HepG2 (cell line): ENCODE data around the gene MOGAT3. TPM values are rescaled to one million over a fixed set of nuclear protein-coding genes. Genes with fewer than 3 reads are reported as not detected.

Experiments used
- ARNT2 ChIP-seq: sonication (generic); formaldehyde crosslinking; IDR thresholded peaks from 2 replicates; pipeline ENCODE4 v1.8.0; 2022; ENCODE audit warnings: mild to moderate bottlenecking, low read depth, missing genetic modification reagents, moderate library complexity
- BRF2 ChIP-seq: sonication (generic); formaldehyde crosslinking; IDR thresholded peaks from 2 replicates; pipeline ENCODE4 v1.8.1; 2022; ENCODE audit warnings: mild to moderate bottlenecking, missing genetic modification reagents
- NCOA5 ChIP-seq: sonication (generic); formaldehyde crosslinking; IDR thresholded peaks from 2 replicates; pipeline ENCODE4 v1.4.0; 2020; ENCODE audit warnings: missing genetic modification reagents
- SP140L ChIP-seq: sonication (generic); formaldehyde crosslinking; IDR thresholded peaks from 2 replicates; pipeline ENCODE4 v1.4.0; 2020; ENCODE audit warnings: missing genetic modification reagents, borderline replicate concordance
- SRSF9 ChIP-seq: fragments of 200-400 bp; formaldehyde crosslinking; IDR thresholded peaks from 2 replicates; pipeline ENCODE4 v1.6.1; 2018; ENCODE audit warnings: borderline replicate concordance, mild to moderate bottlenecking, low read depth, low read length; ENCODE audit not compliant: insufficient read depth, poor library complexity, severe bottlenecking
- ZBTB40 ChIP-seq, 2 experiments: fragments of 450-650 bp in 1 of 2; sonication (generic) in 1 of 2; formaldehyde crosslinking in 1 of 2; IDR thresholded peaks; 2 replicates each; pipeline versions ENCODE4 v1.6.1 to v1.8.0; 2016 to 2022; ENCODE audit warnings: antibody characterized with exemption in 1 of 2, mild to moderate bottlenecking in 1 of 2, missing genetic modification reagents in 1 of 2
- ZHX2 ChIP-seq, 2 experiments: sonication (generic) in 1 of 2; formaldehyde crosslinking in 1 of 2; IDR thresholded peaks; 2 replicates each; pipeline versions ENCODE4 v1.6.1 to v1.9.0; 2014 to 2022; ENCODE audit warnings: antibody characterized with exemption in 1 of 2, borderline replicate concordance in 1 of 2, inconsistent platforms in 1 of 2, low read depth in 1 of 2, missing genetic modification reagents in 1 of 2
- ZMAT5 ChIP-seq: sonication (generic); formaldehyde crosslinking; IDR thresholded peaks from 2 replicates; pipeline ENCODE4 v1.5.0; 2020; ENCODE audit warnings: mild to moderate bottlenecking, low read depth, missing genetic modification reagents, borderline replicate concordance
- ZNF616 ChIP-seq: sonication (generic); formaldehyde crosslinking; IDR thresholded peaks from 2 replicates; pipeline ENCODE4 v1.5.0; 2020; ENCODE audit warnings: low read depth, mild to moderate bottlenecking, missing genetic modification reagents
- polyA plus RNA-seq, 8 experiments: library from polyadenylated mRNA; depleted of rRNA in 3 of 8; stranded (reverse) in 7 of 8; unstranded in 1 of 8; fragments of >200 nt; fragmentation: Illumina TruSeq in 4 of 8; extraction: Trizol in 4 of 8; gene quantifications; 2 replicates each; pipeline versions ENCODE4 v1.2.1 to v1.2.3, GENCODE V29; 2011 to 2016; ENCODE audit warnings: low read depth in 4 of 8, missing spikeins in 1 of 8, mixed read lengths in 1 of 8; ENCODE audit not compliant: insufficient read depth in 1 of 8
- total RNA-seq, 5 experiments: library from RNA; depleted of rRNA; stranded (reverse); fragments of >200 nt; fragmentation: Illumina TruSeq; extraction: Trizol; gene quantifications; 2 replicates each; pipeline ENCODE4 v1.2.3, GENCODE V29; 2016; ENCODE audit warnings: low read depth in 1 of 5

MOGAT3 gene
- total and polyA plus RNA-seq, 2 of the 13 experiments (the other 11 are each of a cell fraction or from before 2014, with no cell fraction given): 22.5 to 30.5 TPM

GRCh38 chr7:101218236-101219125 lies 17.6 kb upstream of the MOGAT3 start (continued):
- TF ChIP-seq SRSF9: no peak
- no peak for TF ChIP-seq SP140L (CRISPR knock-in tag)
- TF ChIP-seq ZBTB40 (IDR thresholded peaks at IDR 0.05): no peak
- TF ChIP-seq ZBTB40 (CRISPR knock-in tag; IDR thresholded peaks at IDR 0.05): no peak
- TF ChIP-seq ZHX2 (IDR thresholded peaks at IDR 0.05; ENCODE audit: low read depth): no peak
- TF ChIP-seq ZHX2 (CRISPR knock-in tag; IDR thresholded peaks at IDR 0.05; ENCODE audit: borderline replicate concordance): no peak
- TF ChIP-seq ZNF616 (CRISPR knock-in tag): no peak
- TF ChIP-seq BRF2: no peak
- no peak for TF ChIP-seq ZMAT5
- peak; percentile 43; the same call in 1 of the 2 replicates for TF ChIP-seq ARNT2 (CRISPR knock-in tag)
- TF ChIP-seq NCOA5: no peak
